H9 (cell line): ENCODE data around the gene NCOA1. TPM values are rescaled to one million over a fixed set of nuclear protein-coding genes. Genes with fewer than 3 reads are reported as not detected.

Experiments
- DNase-seq: peaks from one replicate; pipeline ENCODE4 v3.0.0-alpha.2; 2017
- H2AFZ ChIP-seq: one replicate; pipeline ENCODE4 v1.6.1; 2013; ENCODE audit warnings: mild to moderate bottlenecking, low read length, control low read depth, moderate library complexity
- H2AK5ac ChIP-seq: 2 replicates; pipeline ENCODE4 v1.6.1; 2013; ENCODE audit warnings: low read length, control low read depth, mixed read lengths; ENCODE audit not compliant: insufficient read length
- H2BK120ac ChIP-seq: one replicate; pipeline ENCODE4 v1.6.1; 2013; ENCODE audit warnings: low read depth, mild to moderate bottlenecking, low read length, control low read depth, inconsistent platforms; ENCODE audit not compliant: poor library complexity, severe bottlenecking
- H2BK12ac ChIP-seq: 2 replicates; pipeline ENCODE4 v1.6.1; 2013; ENCODE audit warnings: low read length, control low read depth, mixed read lengths, low read depth; ENCODE audit not compliant: insufficient read length
- H2BK15ac ChIP-seq: 2 replicates; pipeline ENCODE4 v1.6.1; 2013; ENCODE audit warnings: low read depth, low read length, control low read depth
- H2BK20ac ChIP-seq: one replicate; pipeline ENCODE4 v1.6.1; 2013; ENCODE audit warnings: low read depth, mild to moderate bottlenecking, low read length, control low read depth, inconsistent platforms; ENCODE audit not compliant: poor library complexity, severe bottlenecking
- H2BK5ac ChIP-seq: 2 replicates; pipeline ENCODE4 v1.6.1; 2013; ENCODE audit warnings: low read length, control low read depth, mixed read lengths; ENCODE audit not compliant: insufficient read length
- H3K14ac ChIP-seq: 2 replicates; pipeline ENCODE4 v1.6.1; 2013; ENCODE audit warnings: low read length, control low read depth; ENCODE audit not compliant: insufficient read depth
- H3K18ac ChIP-seq: 2 replicates; pipeline ENCODE4 v1.6.1; 2013; ENCODE audit warnings: low read depth, mild to moderate bottlenecking, mixed read lengths, low read length, control low read depth; ENCODE audit not compliant: insufficient read length
- H3K23ac ChIP-seq: 2 replicates; pipeline ENCODE4 v1.6.1; 2013; ENCODE audit warnings: low read length, control low read depth, mixed read lengths, low read depth; ENCODE audit not compliant: insufficient read length
- H3K23me2 ChIP-seq: 2 replicates; pipeline ENCODE4 v1.6.1; 2013; ENCODE audit warnings: low read depth, mild to moderate bottlenecking, mixed read lengths, low read length, control low read depth; ENCODE audit not compliant: insufficient read length, poor library complexity, severe bottlenecking
- H3K27ac ChIP-seq: 2 replicates; pipeline ENCODE4 v1.5.1; 2013; ENCODE audit warnings: low read length, control low read depth, mixed read lengths, low read depth; ENCODE audit not compliant: insufficient read length
- H3K27me3 ChIP-seq: 2 replicates; pipeline ENCODE4 v1.6.1; 2013; ENCODE audit warnings: low read length, control low read depth, inconsistent platforms; ENCODE audit not compliant: insufficient read depth
- H3K4ac ChIP-seq: 2 replicates; pipeline ENCODE4 v1.6.1; 2013; ENCODE audit warnings: low read depth, mild to moderate bottlenecking, control low read depth, inconsistent platforms, low read length, moderate library complexity
- H3K4me1 ChIP-seq: 2 replicates; pipeline ENCODE4 v1.6.1; 2013; ENCODE audit warnings: low read length, control low read depth, inconsistent platforms; ENCODE audit not compliant: insufficient read depth
- H3K4me2 ChIP-seq: 2 replicates; pipeline ENCODE4 v1.6.1; 2013; ENCODE audit warnings: low read length, control low read depth, mixed read lengths; ENCODE audit not compliant: insufficient read length, insufficient read depth
- H3K56ac ChIP-seq: 2 replicates; pipeline ENCODE4 v1.6.1; 2013; ENCODE audit warnings: low read depth, mild to moderate bottlenecking, mixed read lengths, low read length, control low read depth; ENCODE audit not compliant: insufficient read length
- H3K79me1 ChIP-seq: 2 replicates; pipeline ENCODE4 v1.6.1; 2013; ENCODE audit warnings: low read depth, mild to moderate bottlenecking, moderate library complexity, low read length, control low read depth, inconsistent platforms; ENCODE audit not compliant: insufficient read depth, poor library complexity, severe bottlenecking
- H3K79me2 ChIP-seq: 2 replicates; pipeline ENCODE4 v1.6.1; 2013; ENCODE audit warnings: low read length, control low read depth, inconsistent platforms; ENCODE audit not compliant: insufficient read depth
- H3K9ac ChIP-seq: 2 replicates; pipeline ENCODE4 v1.6.1; 2013; ENCODE audit warnings: low read length, control low read depth, mixed read lengths; ENCODE audit not compliant: insufficient read length; ENCODE audit errors: extremely low read depth
- H3K9me3 ChIP-seq: one replicate; pipeline ENCODE4 v1.6.1; 2013; ENCODE audit warnings: low read depth, low read length, inconsistent platforms; ENCODE audit not compliant: control insufficient read depth
- H3T11ph ChIP-seq: one replicate; pipeline ENCODE4 v1.6.1; 2013; ENCODE audit warnings: mild to moderate bottlenecking, low read length, control low read depth, inconsistent platforms
- H4K20me1 ChIP-seq: one replicate; pipeline ENCODE4 v1.6.1; 2013; ENCODE audit not compliant: control insufficient read depth, insufficient read length, insufficient read depth
- H4K5ac ChIP-seq: 2 replicates; pipeline ENCODE4 v1.6.1; 2013; ENCODE audit warnings: low read depth, mild to moderate bottlenecking, mixed read lengths, low read length, control low read depth; ENCODE audit not compliant: insufficient read length
- H4K8ac ChIP-seq: replicated peaks from 2 replicates; pipeline ENCODE4 v1.6.1; 2013; ENCODE audit warnings: low read length, control low read depth, mixed read lengths, low read depth; ENCODE audit not compliant: insufficient read length
- H4K91ac ChIP-seq: 2 replicates; pipeline ENCODE4 v1.6.1; 2013; ENCODE audit warnings: low read depth, mild to moderate bottlenecking, moderate library complexity, mixed read lengths, low read length, control low read depth; ENCODE audit not compliant: insufficient read length
- H3K27ac Mint-ChIP-seq, 3 experiments: 2 replicates in 2 of 3; 3 replicates in 1 of 3; pipeline ENCODE4 v1.8.0; 2020 to 2021; ENCODE audit warnings: mixed read lengths in 3 of 3, mild to moderate bottlenecking in 1 of 3, moderate library complexity in 1 of 3
- H3K27me3 Mint-ChIP-seq: 2 replicates; pipeline ENCODE4 v1.8.0; 2021; ENCODE audit warnings: low read depth, mild to moderate bottlenecking, moderate library complexity, mixed read lengths
- H3K36me3 Mint-ChIP-seq, 3 experiments: 2 replicates in 2 of 3; 3 replicates in 1 of 3; pipeline ENCODE4 v1.8.0; 2020 to 2021; ENCODE audit warnings: low read depth in 3 of 3, mixed read lengths in 3 of 3; ENCODE audit not compliant: insufficient read depth in 1 of 3
- H3K4me1 Mint-ChIP-seq, 2 experiments: 2 replicates each; pipeline ENCODE4 v1.8.0; 2020; ENCODE audit warnings: mixed read lengths in 2 of 2
- H3K4me3 Mint-ChIP-seq, 2 experiments: 2 replicates in 1 of 2; 3 replicates in 1 of 2; pipeline ENCODE4 v1.8.0; 2020 to 2021; ENCODE audit warnings: mild to moderate bottlenecking in 2 of 2, mixed read lengths in 2 of 2, moderate library complexity in 1 of 2
- H3K9me3 Mint-ChIP-seq, 2 experiments: 2 replicates in 1 of 2; 3 replicates in 1 of 2; pipeline ENCODE4 v1.8.0; 2020; ENCODE audit warnings: mild to moderate bottlenecking in 2 of 2, mixed read lengths in 2 of 2, moderate library complexity in 1 of 2
- CTCF ChIP-seq: fragments of 200-600 bp; sonication (generic); conservative IDR thresholded peaks from 3 replicates; pipeline ENCODE4 v1.8.0; 2021; ENCODE audit warnings: antibody characterized with exemption, mild to moderate bottlenecking
- WGBS: extraction: QIAGEN DNeasy Blood & Tissue Kit; methylation state at CpG from one replicate; pipeline ENCODE4 v1.1.7; 2013; ENCODE audit warnings: missing lambda C conversion rate, low lambda C conversion rate, mixed read lengths; ENCODE audit not compliant: insufficient read length; ENCODE audit errors: extremely low coverage; 5-methylcytosine and 5-hydroxymethylcytosine counted together
- total RNA-seq: library from RNA; stranded (reverse); gene quantifications from 2 replicates; pipeline ENCODE4 v1.2.1, GENCODE V29; 2021

Gene NCOA1
- total RNA-seq, 1 experiment from 2014 or later, result 14.8 TPM

- DNase-seq, result no peak
- Histone ChIP-seq H2BK20ac (no peak overlapping the region), H3K9me3 (no peaks in the 10 kb centered on the region), H3K4ac (no peak overlapping the region), H2BK120ac (no peak overlapping the region), H2BK12ac (no peak overlapping the region), H3K27me3 (no peaks in the 10 kb centered on the region), H3K56ac (no peak overlapping the region), H4K8ac (no peak overlapping the region), H2BK15ac (no peak overlapping the region), H4K20me1 (no peaks in the 10 kb centered on the region), H2BK5ac (no peak overlapping the region), H3K9ac (no peak overlapping the region), H3K18ac (no peak overlapping the region), H3K79me2 (0 out of 2 replicates have a peak, but pooled peaks cover 2% of the 10 kb centered on the region), H3K14ac (no peak overlapping the region), H4K91ac (no peak overlapping the region), H3K79me1 (no peaks in the 10 kb centered on the region), H3K23ac (no peak overlapping the region), H3K27ac (no peak overlapping the region), H4K5ac (no peak overlapping the region), H3K4me1 (peaks cover 4% of the 10 kb centered on the region; the same call in 1 of the 2 replicates), H2AFZ (no peak overlapping the region), H2AK5ac (no peak overlapping the region), H3K23me2 (no peaks in the 10 kb centered on the region), H3K4me2 (no peak overlapping the region), H3T11ph (no peak overlapping the region)
- H3K4me1 Mint-ChIP-seq, result peaks cover 14 to 24% of the 10 kb centered on the region in 2 experiments
- H3K27me3 Mint-ChIP-seq, result no peaks in the 10 kb centered on the region; the same call in 1 of the 2 replicates
- peaks cover 0 to 3% of the 10 kb centered on the region in 2 experiments; a peak in 1 of 5 replicates for H3K9me3 Mint-ChIP-seq
- peaks cover 63 to 88% (median 86%) of the 10 kb centered on the region in 3 experiments for H3K36me3 Mint-ChIP-seq
- peak overlapping the region in 2 of 3 experiments; percentile 41 to 76; a peak in 2 of 7 replicates for H3K27ac Mint-ChIP-seq
- no CpG with 5 or more reads among the region's 6 CpGs for WGBS
- no peak for TF ChIP-seq CTCF
- H3K4me3 Mint-ChIP-seq, result no peak overlapping the region
Measured at GRCh38 chr2:24816404-24816803, 325.4 kb downstream of the NCOA1 start.
